Loucy (cell line): ENCODE measurements around the gene NUTM2D.
"Not testable (repeated sequence)": the region's sequence is repeated elsewhere in the genome, so short reads cannot be mapped to it uniquely, and the experiment has no call there.

Source experiments
- H2AFZ ChIP-seq: fragments of 200-600 bp; sonication (generic); 2 replicates; pipeline ENCODE4 v1.6.0; 2016; ENCODE audit warnings: antibody characterized with exemption, mild to moderate bottlenecking, low read length, moderate library complexity
- H3F3A ChIP-seq: fragments of 200-600 bp; 2 replicates; pipeline ENCODE4 v1.6.0; 2016; ENCODE audit warnings: antibody characterized with exemption, low read depth, mild to moderate bottlenecking
- H3K27me3 ChIP-seq: fragments of 200-600 bp; sonication (generic); 2 replicates; pipeline ENCODE4 v1.6.1; 2014; ENCODE audit warnings: low read length, mild to moderate bottlenecking; ENCODE audit not compliant: insufficient read depth, poor library complexity, severe bottlenecking
- H3K36me3 ChIP-seq: fragments of 200-600 bp; sonication (generic); 2 replicates; pipeline ENCODE4 v1.6.1; 2016; ENCODE audit warnings: low read length; ENCODE audit not compliant: insufficient read depth
- H3K4me1 ChIP-seq: fragments of 200-600 bp; sonication (generic); 2 replicates; pipeline ENCODE4 v1.5.1; 2014; ENCODE audit warnings: low read length, mild to moderate bottlenecking; ENCODE audit not compliant: insufficient read depth, poor library complexity, severe bottlenecking
- H3K4me2 ChIP-seq: fragments of 200-600 bp; sonication (generic); 2 replicates; pipeline ENCODE4 v1.6.0; 2014; ENCODE audit warnings: antibody characterized with exemption, low read length, low read depth, mild to moderate bottlenecking; ENCODE audit not compliant: poor library complexity, severe bottlenecking
- H3K4me3 ChIP-seq: fragments of 200-600 bp; sonication (generic); 2 replicates; pipeline ENCODE4 v1.5.1; 2014; ENCODE audit warnings: low read length, mild to moderate bottlenecking, mixed read lengths; ENCODE audit not compliant: poor library complexity, severe bottlenecking
- H3K79me2 ChIP-seq: fragments of 200-600 bp; sonication (generic); 2 replicates; pipeline ENCODE4 v1.6.1; 2014; ENCODE audit warnings: low read length; ENCODE audit not compliant: insufficient read depth
- H3K9ac ChIP-seq: fragments of 200-600 bp; sonication (generic); 2 replicates; pipeline ENCODE4 v1.6.0; 2014; ENCODE audit warnings: mild to moderate bottlenecking, low read depth, low read length, moderate library complexity; ENCODE audit not compliant: poor library complexity, severe bottlenecking
- H3K9me2 ChIP-seq: fragments of 200-600 bp; sonication (generic); replicated peaks from 2 replicates; pipeline ENCODE4 v1.6.1; 2016; ENCODE audit warnings: low read depth, low read length, mixed read lengths
- H3K9me3 ChIP-seq: fragments of 200-600 bp; sonication (generic); 2 replicates; pipeline ENCODE4 v1.6.1; 2014; ENCODE audit warnings: mild to moderate bottlenecking, antibody characterized with exemption, low read length, low read depth; ENCODE audit not compliant: insufficient read depth
- H4K20me1 ChIP-seq: fragments of 200-600 bp; sonication (generic); 2 replicates; pipeline ENCODE4 v1.6.0; 2014; ENCODE audit warnings: antibody characterized with exemption, low read length, mild to moderate bottlenecking; ENCODE audit not compliant: insufficient read depth, poor library complexity, severe bottlenecking

The NUTM2D gene

DNA sequence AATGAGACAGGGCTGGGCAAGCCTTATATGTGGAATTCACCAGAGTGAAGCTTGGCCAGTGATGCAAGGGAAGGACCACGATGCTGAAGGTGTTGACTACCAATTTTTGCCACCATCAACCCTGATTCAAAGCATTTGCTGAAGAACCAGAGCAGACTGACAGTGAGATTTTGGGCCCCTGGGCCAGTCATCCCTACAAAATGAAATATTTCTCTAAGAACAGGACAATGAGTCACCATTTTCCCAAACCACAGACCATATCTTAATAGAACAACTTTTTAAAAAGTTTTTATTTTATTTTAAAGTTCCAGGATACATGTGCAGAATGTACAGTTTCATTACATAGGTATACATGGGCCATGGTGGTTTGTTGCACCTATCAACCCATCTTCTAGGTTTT is 16.5 kb downstream of the NUTM2D start:
- H3K9me3 ChIP-seq, H3K79me2 ChIP-seq, H4K20me1 ChIP-seq, H3K9me2 ChIP-seq, H3F3A ChIP-seq, H3K27me3 ChIP-seq, H3K4me1 ChIP-seq, H3K4me2 ChIP-seq, H3K36me3 ChIP-seq, H3K9ac ChIP-seq, H2AFZ ChIP-seq, H3K4me3 ChIP-seq: not testable (repeated sequence)

DNA sequence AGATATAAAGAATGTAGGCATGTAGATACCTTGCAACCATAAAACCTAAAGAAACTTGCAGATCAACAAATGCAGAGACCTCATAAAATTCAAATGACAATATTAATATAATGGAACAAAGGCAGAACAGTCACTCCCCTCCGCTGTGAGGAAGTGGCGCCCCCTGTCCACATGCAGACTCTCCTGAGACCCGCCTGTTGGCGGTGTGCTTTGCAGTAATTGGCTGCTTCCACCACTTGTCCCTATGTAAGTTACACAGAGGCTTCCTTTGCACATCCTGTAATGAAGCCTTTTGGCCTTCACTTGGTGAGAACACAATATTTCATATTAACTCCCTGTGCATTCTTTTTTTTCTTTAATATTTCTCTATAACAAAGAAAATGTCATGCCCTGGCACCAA is 21.6 kb downstream of the NUTM2D start:
- H3K4me2 ChIP-seq, H3K9ac ChIP-seq, H3K36me3 ChIP-seq, H3K27me3 ChIP-seq, H4K20me1 ChIP-seq, H3K9me3 ChIP-seq, H3K79me2 ChIP-seq, H3K4me1 ChIP-seq, H3F3A ChIP-seq, H2AFZ ChIP-seq, H3K4me3 ChIP-seq, H3K9me2 ChIP-seq: not testable (repeated sequence)

DNA sequence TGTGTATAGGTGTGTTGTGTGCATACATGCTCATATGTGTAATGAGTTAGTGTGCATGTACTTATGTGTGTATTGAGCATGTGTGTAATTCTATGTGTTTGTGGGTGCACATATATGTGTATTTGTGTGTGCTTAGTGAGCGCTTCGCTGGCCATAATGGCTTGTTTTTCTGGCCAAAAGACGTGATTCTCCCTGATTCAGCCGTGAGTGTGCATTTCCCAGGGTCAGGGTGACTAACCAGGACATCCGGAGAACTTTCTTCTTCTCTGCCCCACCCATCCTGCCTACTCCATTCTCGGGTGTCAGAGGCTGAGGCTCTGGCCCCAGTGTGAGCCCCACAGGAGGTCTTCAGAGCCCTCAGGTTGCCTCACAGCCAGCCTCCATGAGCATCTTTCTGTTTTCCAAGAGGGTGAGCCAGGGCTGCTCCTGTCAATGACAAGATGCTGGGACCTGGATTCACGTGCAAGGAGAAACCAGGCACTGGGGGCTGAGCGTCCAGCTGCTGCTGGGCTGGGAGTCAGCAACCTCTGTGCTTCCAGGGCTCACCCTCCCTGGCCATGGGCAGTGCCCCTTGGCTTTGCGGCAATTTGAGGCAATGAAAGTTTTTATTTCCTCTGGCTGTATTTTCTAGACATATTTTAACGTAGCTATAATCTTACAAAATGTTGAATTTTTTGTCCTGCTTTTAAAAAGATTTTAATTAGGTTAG is 25.8 kb downstream of the NUTM2D start:
- H3K4me3 ChIP-seq, H3K9me3 ChIP-seq, H4K20me1 ChIP-seq, H2AFZ ChIP-seq, H3K9me2 ChIP-seq, H3F3A ChIP-seq, H3K36me3 ChIP-seq, H3K4me2 ChIP-seq, H3K9ac ChIP-seq, H3K79me2 ChIP-seq, H3K4me1 ChIP-seq, H3K27me3 ChIP-seq: not testable (repeated sequence)

DNA sequence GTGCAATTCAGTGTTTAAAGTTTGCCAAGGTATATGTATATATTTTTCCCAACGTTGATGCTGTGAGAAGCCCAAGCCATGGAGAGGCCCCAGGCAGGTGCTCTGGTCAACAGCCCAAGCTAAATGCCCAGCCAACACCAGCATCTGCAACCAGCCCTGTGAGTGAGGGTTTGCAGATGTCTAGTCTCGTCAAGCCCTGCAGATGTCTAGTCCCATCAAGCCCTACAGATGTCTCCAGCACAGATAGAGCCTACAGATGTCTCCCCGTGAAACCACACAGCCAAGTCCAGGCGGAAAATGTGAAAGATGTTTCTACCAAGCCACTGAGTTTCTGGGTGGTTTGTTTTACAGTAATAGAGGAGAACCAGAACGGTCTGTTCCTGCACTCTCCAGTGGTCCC is 26.7 kb downstream of the NUTM2D start:
- H3K9me3 ChIP-seq, H4K20me1 ChIP-seq, H3K4me2 ChIP-seq, H2AFZ ChIP-seq, H3K79me2 ChIP-seq, H3K9me2 ChIP-seq, H3K27me3 ChIP-seq, H3F3A ChIP-seq, H3K4me1 ChIP-seq, H3K4me3 ChIP-seq, H3K9ac ChIP-seq, H3K36me3 ChIP-seq: not testable (repeated sequence)

DNA sequence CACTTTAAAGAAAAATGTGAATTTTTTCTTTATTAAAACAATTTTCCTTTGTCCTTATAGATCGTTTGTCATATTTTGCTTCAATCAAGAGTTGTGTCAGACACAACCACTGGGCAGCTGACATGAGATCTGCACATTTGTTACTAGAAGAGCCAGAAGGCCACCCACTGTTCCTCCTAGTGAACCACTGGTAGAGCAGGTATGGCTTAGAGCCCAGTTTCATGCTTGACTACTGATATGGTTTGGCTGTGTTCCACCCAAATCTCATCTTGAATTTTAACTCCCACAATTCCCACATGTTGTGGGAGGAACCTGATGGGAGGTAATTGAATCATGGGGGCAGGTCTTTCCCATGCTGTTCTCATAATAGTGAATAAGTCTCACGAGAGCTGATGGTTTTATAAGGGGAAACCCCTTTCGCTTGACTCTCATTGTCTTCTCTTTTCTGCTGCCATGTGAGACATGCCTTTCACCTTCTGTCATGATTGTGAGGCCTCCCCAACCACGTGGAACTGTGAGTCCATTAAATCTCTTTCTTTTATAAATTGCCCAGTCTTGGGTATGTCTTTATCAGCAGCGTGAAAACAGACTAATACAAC is 28.3 kb downstream of the NUTM2D start:
- H3K9me2 ChIP-seq, H3K36me3 ChIP-seq, H3K9ac ChIP-seq, H3K27me3 ChIP-seq, H3K9me3 ChIP-seq, H3K79me2 ChIP-seq, H3K4me3 ChIP-seq, H3K4me2 ChIP-seq, H3K4me1 ChIP-seq, H4K20me1 ChIP-seq, H2AFZ ChIP-seq, H3F3A ChIP-seq: not testable (repeated sequence)

DNA sequence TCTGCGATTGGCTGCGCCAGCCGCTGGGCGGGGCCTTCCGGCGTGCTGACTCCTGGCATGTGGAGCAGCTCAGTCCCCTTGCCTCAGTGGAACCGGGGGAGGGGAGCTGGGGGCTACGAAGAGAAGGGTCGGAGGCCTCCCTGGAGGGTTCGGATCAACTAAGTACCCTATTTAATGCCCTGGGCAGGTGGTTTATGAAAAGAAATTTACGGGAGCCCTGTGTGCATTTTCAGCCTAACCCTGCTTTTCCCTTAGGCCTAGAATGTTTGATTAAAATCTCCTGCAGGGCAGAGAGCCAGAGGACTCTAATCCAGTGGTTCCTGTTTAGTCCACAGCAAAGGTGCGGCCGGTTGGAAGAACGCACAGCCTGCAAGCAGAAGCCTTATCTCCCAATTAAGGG is 33.8 kb downstream of the NUTM2D start:
- H3K4me2 ChIP-seq, H3K4me1 ChIP-seq, H3K4me3 ChIP-seq, H3K27me3 ChIP-seq, H3K9me3 ChIP-seq, H3K9me2 ChIP-seq, H3K36me3 ChIP-seq, H2AFZ ChIP-seq, H3K79me2 ChIP-seq, H4K20me1 ChIP-seq, H3F3A ChIP-seq, H3K9ac ChIP-seq: not testable (repeated sequence)

DNA sequence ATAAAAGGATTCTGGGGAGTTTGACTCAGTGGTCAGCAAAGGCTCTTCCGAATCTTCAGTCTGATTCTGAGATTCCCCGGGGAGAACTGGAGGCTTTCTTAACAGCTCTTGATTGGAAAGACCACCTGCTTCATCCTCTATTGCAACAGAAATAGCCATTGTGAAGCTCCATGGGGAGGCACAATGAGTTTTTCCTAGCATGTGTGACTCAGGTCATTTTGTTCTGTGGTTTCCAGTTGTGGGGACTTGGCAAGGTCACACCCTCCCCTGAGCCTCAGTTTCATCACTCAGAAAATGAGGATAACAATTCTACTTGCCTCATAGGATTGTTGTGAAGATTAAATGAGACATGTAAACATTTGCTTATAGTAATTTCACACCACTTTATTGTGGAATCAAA is 38.7 kb downstream of the NUTM2D start:
- H4K20me1 ChIP-seq, H3K4me1 ChIP-seq, H3K9me2 ChIP-seq, H3K79me2 ChIP-seq, H3K9ac ChIP-seq, H3K36me3 ChIP-seq, H3K27me3 ChIP-seq, H2AFZ ChIP-seq, H3F3A ChIP-seq, H3K9me3 ChIP-seq, H3K4me2 ChIP-seq, H3K4me3 ChIP-seq: not testable (repeated sequence)
